SK-N-SH (cell line): ENCODE results near the gene E4F1. TPM values are rescaled to one million over a fixed set of nuclear protein-coding genes. Genes with fewer than 3 reads are reported as not detected.

ENCODE experiments used
- CTCF ChIA-PET: fragments of 300-600, 350-600 bp; formaldehyde crosslinking; extraction: SDS; loops from one replicate; lab custom pipeline; 2021; lab: Yijun Ruan, JAX
- POLR2A ChIA-PET: fragments of 350-600 bp; sonication (Branson Sonifier 250); formaldehyde crosslinking; extraction: SDS; loops from one replicate; lab custom pipeline; 2020; ENCODE audit warnings: antibody characterized with exemption, inconsistent platforms; lab: Yijun Ruan, JAX
- DNase-seq: peaks from one replicate; pipeline ENCODE4 v3.0.0; 2012
- H2AFZ ChIP-seq: fragments of 200-600 bp; sonication (generic); 2 replicates; pipeline ENCODE4 v1.8.1; 2016; ENCODE audit warnings: antibody characterized with exemption, mild to moderate bottlenecking, low read depth
- H3F3A ChIP-seq: fragments of 200-600 bp; sonication (generic); replicated peaks from 2 replicates; pipeline ENCODE3; 2016; ENCODE audit warnings: antibody characterized with exemption, mild to moderate bottlenecking; ENCODE audit not compliant: insufficient read depth
- H3K27ac ChIP-seq, 2 experiments: fragments of 200-500 bp in 1 of 2; fragments of 200-600 bp in 1 of 2; sonication (Bioruptor generic) in 1 of 2; sonication (generic), shearing (Covaris generic) in 1 of 2; 2 replicates each; pipeline versions ENCODE4 v1.5.1 to v1.6.1; 2014 to 2016; ENCODE audit warnings: low read depth in 2 of 2, inconsistent platforms in 1 of 2, low read length in 1 of 2, mild to moderate bottlenecking in 1 of 2, mixed read lengths in 1 of 2
- H3K27me3 ChIP-seq: fragments of 200-600 bp; sonication (generic), shearing (Covaris generic); 2 replicates; pipeline ENCODE4 v1.6.1; 2016; ENCODE audit warnings: mixed run types; ENCODE audit not compliant: insufficient read depth
- H3K36me3 ChIP-seq, 2 experiments: fragments of 200-500 bp in 1 of 2; fragments of 200-600 bp in 1 of 2; sonication (Bioruptor generic) in 1 of 2; sonication (generic) in 1 of 2; replicated peaks in 1 of 2; 2 replicates each; pipeline versions ENCODE3 to v1.5.1; 2014 to 2016; ENCODE audit warnings: low read length in 1 of 2, mild to moderate bottlenecking in 1 of 2; ENCODE audit not compliant: insufficient read depth in 2 of 2, control insufficient read depth in 1 of 2
- H3K4me1 ChIP-seq, 2 experiments: fragments of 200-500 bp in 1 of 2; fragments of 200-600 bp in 1 of 2; sonication (Bioruptor generic) in 1 of 2; sonication (generic), shearing (Covaris generic) in 1 of 2; 2 replicates each; pipeline versions ENCODE4 v1.5.1 to v1.6.1; 2014 to 2016; ENCODE audit warnings: low read depth in 1 of 2, low read length in 1 of 2, mixed run types in 1 of 2; ENCODE audit not compliant: insufficient read depth in 2 of 2, control insufficient read depth in 1 of 2
- H3K4me2 ChIP-seq: fragments of 200-600 bp; sonication (generic), shearing (Covaris generic); 2 replicates; pipeline ENCODE4 v1.6.1; 2017; ENCODE audit warnings: mixed run types
- H3K4me3 ChIP-seq, 2 experiments: fragments of 200-500 bp in 1 of 2; fragments of 200-600 bp in 1 of 2; sonication (Bioruptor generic) in 1 of 2; sonication (generic), shearing (Covaris generic) in 1 of 2; 2 replicates each; pipeline versions ENCODE4 v1.5.1 to v1.8.1; 2014 to 2016; ENCODE audit warnings: low read depth in 2 of 2, inconsistent platforms in 1 of 2, low read length in 1 of 2, mild to moderate bottlenecking in 1 of 2, mixed read lengths in 1 of 2, moderate library complexity in 1 of 2
- H3K79me2 ChIP-seq: fragments of 200-600 bp; sonication (generic); 2 replicates; pipeline ENCODE4 v1.8.1; 2017; ENCODE audit warnings: mild to moderate bottlenecking; ENCODE audit not compliant: insufficient read depth
- H3K9ac ChIP-seq: fragments of 200-600 bp; sonication (generic); 2 replicates; pipeline ENCODE4 v1.6.1; 2017; ENCODE audit warnings: mixed run types
- H3K9me2 ChIP-seq: fragments of 200-600 bp; sonication (generic); 2 replicates; pipeline ENCODE4 v1.6.1; 2017; ENCODE audit warnings: mixed run types
- H3K9me3 ChIP-seq: fragments of 200-600 bp; sonication (generic); 2 replicates; pipeline ENCODE4 v1.6.1; 2017; ENCODE audit warnings: mixed run types, mild to moderate bottlenecking, moderate library complexity
- H4K20me1 ChIP-seq: fragments of 200-600 bp; sonication (generic); 2 replicates; pipeline ENCODE4 v1.6.1; 2017; ENCODE audit warnings: mild to moderate bottlenecking, mixed run types; ENCODE audit not compliant: insufficient read depth
- ELF1 ChIP-seq: IDR thresholded peaks from 2 replicates; pipeline ENCODE4 v1.4.0; 2012
- EP300 ChIP-seq, 2 experiments: IDR thresholded peaks; 2 replicates each; pipeline versions ENCODE4 v1.4.0 to v1.6.1; 2012; ENCODE audit warnings: borderline replicate concordance in 1 of 2, low read depth in 1 of 2, low read length in 1 of 2
- EZH2phosphoT487 ChIP-seq: fragments of 200-600 bp; sonication (generic); IDR thresholded peaks from 2 replicates; pipeline ENCODE4 v1.6.1; 2017; ENCODE audit warnings: low read depth, mixed run types, mild to moderate bottlenecking, antibody characterized with exemption, moderate library complexity, borderline replicate concordance
- FOSL2 ChIP-seq: IDR thresholded peaks from 2 replicates; pipeline ENCODE4 v1.4.0; 2012; ENCODE audit warnings: low read depth, mild to moderate bottlenecking, moderate library complexity, borderline replicate concordance
- FOXJ3 ChIP-seq: sonication (generic); formaldehyde crosslinking; IDR thresholded peaks from 2 replicates; pipeline ENCODE4 v1.5.1; 2020; ENCODE audit warnings: mild to moderate bottlenecking, missing genetic modification reagents
- FOXM1 ChIP-seq: IDR thresholded peaks from 2 replicates; pipeline ENCODE4 v1.4.0; 2012; ENCODE audit warnings: low read depth, mild to moderate bottlenecking
- GABPA ChIP-seq: IDR thresholded peaks from 2 replicates; pipeline ENCODE4 v1.4.0; 2012; ENCODE audit warnings: low read depth, mild to moderate bottlenecking
- GATA2 ChIP-seq: sonication (generic); formaldehyde crosslinking; IDR thresholded peaks from 2 replicates; pipeline ENCODE4 v1.5.0; 2020; ENCODE audit warnings: mild to moderate bottlenecking, missing genetic modification reagents
- MEF2A ChIP-seq: IDR thresholded peaks from 2 replicates; pipeline ENCODE4 v1.4.0; 2012; ENCODE audit warnings: low read depth, borderline replicate concordance
- MXI1 ChIP-seq: IDR thresholded peaks from 2 replicates; pipeline ENCODE4 v1.6.1; 2012; ENCODE audit warnings: mild to moderate bottlenecking, low read depth, low read length, improper control_type of control experiment
- NFIC ChIP-seq: IDR thresholded peaks from 2 replicates; pipeline ENCODE4 v1.4.0; 2012; ENCODE audit warnings: borderline replicate concordance
- NRF1 ChIP-seq: IDR thresholded peaks from 2 replicates; pipeline ENCODE4 v1.6.1; 2012; ENCODE audit warnings: low read depth, mild to moderate bottlenecking, low read length
- POLR2AphosphoS5 ChIP-seq: IDR thresholded peaks from 2 replicates; pipeline ENCODE4 v1.6.1; 2012; ENCODE audit warnings: low read depth, low read length
- RAD21 ChIP-seq: IDR thresholded peaks from 2 replicates; pipeline ENCODE4 v1.6.1; 2012; ENCODE audit warnings: mild to moderate bottlenecking, low read length
- RFX5 ChIP-seq: IDR thresholded peaks from 2 replicates; pipeline ENCODE4 v1.6.1; 2012; ENCODE audit warnings: mild to moderate bottlenecking, improper control_type of control experiment, low read length
- SMC3 ChIP-seq: IDR thresholded peaks from 2 replicates; pipeline ENCODE4 v1.6.1; 2012; ENCODE audit warnings: low read depth, low read length, improper control_type of control experiment
- TAF1 ChIP-seq: IDR thresholded peaks from 2 replicates; pipeline ENCODE4 v1.6.1; 2012; ENCODE audit warnings: low read depth, mild to moderate bottlenecking, low read length, moderate library complexity, borderline replicate concordance
- TCF12 ChIP-seq: IDR thresholded peaks from 2 replicates; pipeline ENCODE4 v1.4.0; 2012
- TEAD4 ChIP-seq: IDR thresholded peaks from 2 replicates; pipeline ENCODE4 v1.4.0; 2012; ENCODE audit warnings: mild to moderate bottlenecking, borderline replicate concordance; ENCODE audit not compliant: insufficient read depth
- YY1 ChIP-seq: IDR thresholded peaks from 2 replicates; pipeline ENCODE4 v1.4.0; 2012; ENCODE audit warnings: low read depth, mild to moderate bottlenecking
- WGBS: methylation state at CpG from one replicate; pipeline ENCODE4 v1.1.6; 2017; ENCODE audit warnings: low lambda C conversion rate; 5-methylcytosine and 5-hydroxymethylcytosine counted together
- polyA plus RNA-seq, 3 experiments: library from polyadenylated mRNA; depleted of rRNA; stranded (reverse); fragments of >200 nt; gene quantifications; 2 replicates each; pipeline ENCODE4 v1.2.3, GENCODE V29; 2012
- TF ChIP-seq, protein P1 (sequence below): IDR thresholded peaks from 2 replicates; pipeline ENCODE4 v1.6.1; 2012; ENCODE audit warnings: mild to moderate bottlenecking, low read depth, low read length, moderate library complexity
- TF ChIP-seq, protein P2 (sequence below): IDR thresholded peaks from 2 replicates; pipeline ENCODE4; 2012
- TF ChIP-seq, protein P3 (sequence below): IDR thresholded peaks from 2 replicates; pipeline ENCODE4 v1.4.0; 2012; ENCODE audit warnings: low read depth
- TF ChIP-seq, protein P4 (sequence below): fragments of 150-350 bp; IDR thresholded peaks from 2 replicates; pipeline ENCODE4 v1.6.1; 2017; ENCODE audit warnings: antibody characterized with exemption, low read length, low read depth, borderline replicate concordance

The E4F1 gene
- polyA plus RNA-seq, 1 of the 3 experiments (the other 2 are of a cell fraction), result 33.0 TPM

DNA sequence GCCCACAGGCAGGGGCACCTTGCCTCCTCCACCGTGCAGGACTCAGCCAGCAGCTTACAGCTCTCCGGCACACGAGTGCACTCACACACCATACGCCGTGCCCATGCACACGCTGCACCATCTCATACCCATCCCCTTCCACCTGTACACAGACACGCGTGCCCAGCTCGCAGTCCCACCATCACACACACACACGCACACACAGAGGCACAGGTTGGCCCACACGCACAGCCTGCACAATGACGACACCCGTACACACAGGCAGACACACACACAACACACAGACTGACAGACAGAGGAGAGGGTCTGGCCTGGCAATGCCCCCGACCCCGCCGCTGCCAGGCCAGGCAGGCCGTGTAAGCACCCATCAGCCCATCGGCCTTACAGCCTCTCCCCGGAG, 39.0 kb upstream of the E4F1 start:
- 96% methylated on average over 13 of the region's 19 CpGs for WGBS
- Histone ChIP-seq H3F3A (no peaks in the 10 kb centered on the region), H3K27ac (no peak overlapping the region), H2AFZ (no peak overlapping the region), H3K4me2 (no peak overlapping the region), H4K20me1 (no peaks in the 10 kb centered on the region), H3K79me2 (no peaks in the 10 kb centered on the region), H3K27me3 (no peaks in the 10 kb centered on the region), H3K9me2 (no peaks in the 10 kb centered on the region), H3K4me1 (no peaks in the 10 kb centered on the region), H3K4me3 (no peak overlapping the region), H3K9me3 (no peaks in the 10 kb centered on the region), H3K9ac (no peak overlapping the region), H3K36me3 (peaks cover 0 to 2% of the 10 kb centered on the region in 2 experiments)
- POLR2A ChIA-PET, result interaction anchor here (1.3 kb wide), 1 partner anchor 29 kb away, joined by 4 read pairs; the partner anchor contains the start of gene TRAF7
- DNase-seq, result no peak
- TF ChIP-seq NRF1 (no peak), EZH2phosphoT487 (no peak), NFIC (no peak), FOSL2 (no peak), GATA2 (CRISPR knock-in tag) (no peak), MXI1 (no peak), FOXM1 (no peak), GABPA (no peak), RFX5 (no peak), TAF1 (no peak), TCF12 (no peak), POLR2AphosphoS5 (no peak), MEF2A (no peak), FOXJ3 (CRISPR knock-in tag) (no peak), TEAD4 (no peak)
- TF ChIP-seq, protein P1, sequence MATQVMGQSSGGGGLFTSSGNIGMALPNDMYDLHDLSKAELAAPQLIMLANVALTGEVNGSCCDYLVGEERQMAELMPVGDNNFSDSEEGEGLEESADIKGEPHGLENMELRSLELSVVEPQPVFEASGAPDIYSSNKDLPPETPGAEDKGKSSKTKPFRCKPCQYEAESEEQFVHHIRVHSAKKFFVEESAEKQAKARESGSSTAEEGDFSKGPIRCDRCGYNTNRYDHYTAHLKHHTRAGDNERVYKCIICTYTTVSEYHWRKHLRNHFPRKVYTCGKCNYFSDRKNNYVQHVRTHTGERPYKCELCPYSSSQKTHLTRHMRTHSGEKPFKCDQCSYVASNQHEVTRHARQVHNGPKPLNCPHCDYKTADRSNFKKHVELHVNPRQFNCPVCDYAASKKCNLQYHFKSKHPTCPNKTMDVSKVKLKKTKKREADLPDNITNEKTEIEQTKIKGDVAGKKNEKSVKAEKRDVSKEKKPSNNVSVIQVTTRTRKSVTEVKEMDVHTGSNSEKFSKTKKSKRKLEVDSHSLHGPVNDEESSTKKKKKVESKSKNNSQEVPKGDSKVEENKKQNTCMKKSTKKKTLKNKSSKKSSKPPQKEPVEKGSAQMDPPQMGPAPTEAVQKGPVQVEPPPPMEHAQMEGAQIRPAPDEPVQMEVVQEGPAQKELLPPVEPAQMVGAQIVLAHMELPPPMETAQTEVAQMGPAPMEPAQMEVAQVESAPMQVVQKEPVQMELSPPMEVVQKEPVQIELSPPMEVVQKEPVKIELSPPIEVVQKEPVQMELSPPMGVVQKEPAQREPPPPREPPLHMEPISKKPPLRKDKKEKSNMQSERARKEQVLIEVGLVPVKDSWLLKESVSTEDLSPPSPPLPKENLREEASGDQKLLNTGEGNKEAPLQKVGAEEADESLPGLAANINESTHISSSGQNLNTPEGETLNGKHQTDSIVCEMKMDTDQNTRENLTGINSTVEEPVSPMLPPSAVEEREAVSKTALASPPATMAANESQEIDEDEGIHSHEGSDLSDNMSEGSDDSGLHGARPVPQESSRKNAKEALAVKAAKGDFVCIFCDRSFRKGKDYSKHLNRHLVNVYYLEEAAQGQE, result no peak
- CTCF ChIA-PET, result interaction anchor here (3.9 kb wide), 1 partner anchor 11 kb away, joined by 19 read pairs; the partner anchor contains the start of gene CASKIN1

DNA sequence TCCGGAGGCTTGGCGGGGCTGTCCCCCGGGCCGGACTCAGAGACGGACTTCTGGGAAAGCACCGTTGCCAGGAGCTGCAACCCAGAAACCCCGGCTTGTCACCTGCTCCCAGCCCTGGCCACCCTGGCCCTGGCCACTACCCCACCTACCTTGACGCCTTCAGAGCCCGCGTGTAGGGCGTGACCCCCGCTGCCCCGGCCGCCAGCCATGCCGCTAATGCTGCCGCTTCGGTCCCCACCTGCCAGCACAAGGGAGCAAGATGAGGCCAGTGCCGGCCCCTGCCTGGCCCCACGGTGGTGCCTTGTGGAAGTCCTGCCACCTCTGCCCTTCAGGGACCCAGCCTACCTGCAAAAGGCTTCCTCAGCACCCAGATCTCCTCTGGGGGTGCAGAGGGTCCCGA, 38.4 kb upstream of the E4F1 start:
- WGBS, result 100% methylated on average over 2 of the region's 20 CpGs
- H3K4me3 ChIP-seq, result no peak overlapping the region
- H3K9ac ChIP-seq, result no peak overlapping the region
- peaks cover 0 to 2% of the 10 kb centered on the region in 2 experiments for H3K36me3 ChIP-seq
- no peak overlapping the region for H3K27ac ChIP-seq
- POLR2A ChIA-PET, result no interaction called here
- TF ChIP-seq GATA2 (CRISPR knock-in tag), result no peak
- no peak for TF ChIP-seq SMC3
- no peak for TF ChIP-seq ELF1
- no peak for TF ChIP-seq NFIC
- no peak for TF ChIP-seq EP300 (IDR thresholded peaks at IDR 0.05; ENCODE audit: borderline replicate concordance in 1 of 2, low read depth in 1 of 2, low read length in 1 of 2)
- TF ChIP-seq GABPA, result no peak
- no peak for TF ChIP-seq FOSL2
- no peak for TF ChIP-seq TAF1
- TF ChIP-seq RAD21, result no peak
- TF ChIP-seq RFX5, result no peak
- TF ChIP-seq, protein P2, sequence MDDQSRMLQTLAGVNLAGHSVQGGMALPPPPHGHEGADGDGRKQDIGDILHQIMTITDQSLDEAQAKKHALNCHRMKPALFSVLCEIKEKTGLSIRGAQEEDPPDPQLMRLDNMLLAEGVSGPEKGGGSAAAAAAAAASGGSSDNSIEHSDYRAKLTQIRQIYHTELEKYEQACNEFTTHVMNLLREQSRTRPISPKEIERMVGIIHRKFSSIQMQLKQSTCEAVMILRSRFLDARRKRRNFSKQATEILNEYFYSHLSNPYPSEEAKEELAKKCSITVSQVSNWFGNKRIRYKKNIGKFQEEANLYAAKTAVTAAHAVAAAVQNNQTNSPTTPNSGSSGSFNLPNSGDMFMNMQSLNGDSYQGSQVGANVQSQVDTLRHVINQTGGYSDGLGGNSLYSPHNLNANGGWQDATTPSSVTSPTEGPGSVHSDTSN, result no peak
- TF ChIP-seq, protein P3, sequence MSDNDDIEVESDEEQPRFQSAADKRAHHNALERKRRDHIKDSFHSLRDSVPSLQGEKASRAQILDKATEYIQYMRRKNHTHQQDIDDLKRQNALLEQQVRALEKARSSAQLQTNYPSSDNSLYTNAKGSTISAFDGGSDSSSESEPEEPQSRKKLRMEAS, result no peak
- no peak for TF ChIP-seq MEF2A
- TF ChIP-seq, protein P4, sequence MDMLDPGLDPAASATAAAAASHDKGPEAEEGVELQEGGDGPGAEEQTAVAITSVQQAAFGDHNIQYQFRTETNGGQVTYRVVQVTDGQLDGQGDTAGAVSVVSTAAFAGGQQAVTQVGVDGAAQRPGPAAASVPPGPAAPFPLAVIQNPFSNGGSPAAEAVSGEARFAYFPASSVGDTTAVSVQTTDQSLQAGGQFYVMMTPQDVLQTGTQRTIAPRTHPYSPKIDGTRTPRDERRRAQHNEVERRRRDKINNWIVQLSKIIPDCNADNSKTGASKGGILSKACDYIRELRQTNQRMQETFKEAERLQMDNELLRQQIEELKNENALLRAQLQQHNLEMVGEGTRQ, result no peak
- TF ChIP-seq FOXJ3 (CRISPR knock-in tag), result no peak
- no peak for TF ChIP-seq TEAD4
- no peak for TF ChIP-seq MXI1
- no peak for TF ChIP-seq YY1
- CTCF ChIA-PET, result interaction anchor here (3.9 kb wide), 1 partner anchor 10 kb away, joined by 19 read pairs; the partner anchor contains the start of gene CASKIN1
- DNase-seq, result no peak
- H3K79me2 ChIP-seq, result no peaks in the 10 kb centered on the region
- no peaks in the 10 kb centered on the region for H3K9me3 ChIP-seq
- no peak overlapping the region for H2AFZ ChIP-seq
- H3F3A ChIP-seq, result no peaks in the 10 kb centered on the region
- H3K4me1 ChIP-seq, result no peaks in the 10 kb centered on the region
- no peaks in the 10 kb centered on the region for H3K9me2 ChIP-seq
- H3K27me3 ChIP-seq, result no peaks in the 10 kb centered on the region
- H4K20me1 ChIP-seq, result no peaks in the 10 kb centered on the region
- H3K4me2 ChIP-seq, result no peak overlapping the region
